Keratinocyte (primary cell): ENCODE measurements around the gene LPCAT2. TPM values are rescaled to one million over a fixed set of nuclear protein-coding genes. Genes with fewer than 3 reads are reported as not detected.

Experiments
- DNase-seq: peaks from one replicate; pipeline ENCODE4 v3.0.0-alpha.2; 2011; ENCODE audit warnings: low read depth, missing footprints, low spot score
- FAIRE-seq: peaks from 2 replicates; lab custom pipeline; 2011; peaks lifted over from hg19 to GRCh38; lab: Jason Lieb, UNC
- H2AFZ ChIP-seq: 2 replicates; pipeline ENCODE4 v1.6.0; 2012; ENCODE audit warnings: low read length, control low read depth, inconsistent platforms; ENCODE audit not compliant: control insufficient read depth
- H3K27ac ChIP-seq: 2 replicates; pipeline ENCODE4 v1.5.1; 2011; ENCODE audit warnings: low read length; ENCODE audit not compliant: control insufficient read depth, insufficient read depth
- H3K27me3 ChIP-seq: 3 replicates; pipeline ENCODE4 v1.6.0; 2011; ENCODE audit warnings: low read length; ENCODE audit not compliant: control insufficient read depth, insufficient read depth; ENCODE audit errors: extremely low read depth
- H3K36me3 ChIP-seq, 2 experiments: 2 replicates in 1 of 2; 3 replicates in 1 of 2; pipeline ENCODE4 v1.5.1; 2011; ENCODE audit warnings: low read length in 2 of 2, mild to moderate bottlenecking in 1 of 2; ENCODE audit not compliant: control insufficient read depth in 2 of 2, insufficient read depth in 2 of 2; ENCODE audit errors: extremely low read depth in 1 of 2
- H3K4me1 ChIP-seq: 3 replicates; pipeline ENCODE4 v1.5.1; 2011; ENCODE audit warnings: low read length; ENCODE audit not compliant: control insufficient read depth, insufficient read depth; ENCODE audit errors: extremely low read depth
- H3K4me2 ChIP-seq: 3 replicates; pipeline ENCODE4 v1.6.0; 2011; ENCODE audit warnings: low read depth, low read length; ENCODE audit not compliant: control insufficient read depth, insufficient read depth; ENCODE audit errors: extremely low read depth
- H3K4me3 ChIP-seq, 3 experiments: fragments of 200-600 bp in 1 of 3; sonication (generic) in 1 of 3; 2 replicates in 2 of 3; 3 replicates in 1 of 3; pipeline ENCODE4 v1.5.1; 2011 to 2016; ENCODE audit warnings: low read length in 3 of 3, mild to moderate bottlenecking in 3 of 3, control low read depth in 2 of 3, inconsistent platforms in 1 of 3, low read depth in 1 of 3, mixed read lengths in 1 of 3, mixed run types in 1 of 3, moderate library complexity in 1 of 3; ENCODE audit not compliant: control insufficient read depth in 2 of 3, insufficient read depth in 2 of 3; ENCODE audit errors: extremely low read depth in 1 of 3
- H3K79me2 ChIP-seq: 2 replicates; pipeline ENCODE4 v1.6.0; 2012; ENCODE audit warnings: low read length; ENCODE audit not compliant: control insufficient read depth, insufficient read depth
- H3K9ac ChIP-seq: 3 replicates; pipeline ENCODE4 v1.6.0; 2011; ENCODE audit warnings: low read length; ENCODE audit not compliant: control insufficient read depth, insufficient read depth; ENCODE audit errors: extremely low read depth
- H3K9me1 ChIP-seq: 3 replicates; pipeline ENCODE4 v1.6.0; 2011; ENCODE audit warnings: low read length; ENCODE audit not compliant: control insufficient read depth, insufficient read depth; ENCODE audit errors: extremely low read depth
- H3K9me3 ChIP-seq: 2 replicates; pipeline ENCODE4 v1.5.1; 2012; ENCODE audit warnings: low read depth, low read length; ENCODE audit not compliant: control insufficient read depth
- H4K20me1 ChIP-seq: 3 replicates; pipeline ENCODE4 v1.6.0; 2011; ENCODE audit warnings: low read length; ENCODE audit not compliant: control insufficient read depth, insufficient read depth; ENCODE audit errors: extremely low read depth
- CTCF ChIP-seq, 3 experiments: IDR thresholded peaks in 1 of 3; conservative IDR thresholded peaks in 1 of 3; optimal IDR thresholded peaks in 1 of 3; 2 replicates in 2 of 3; 3 replicates in 1 of 3; pipeline versions ENCODE3 to v1.5.1; 2011; ENCODE audit warnings: low read length in 3 of 3, mild to moderate bottlenecking in 3 of 3, moderate library complexity in 2 of 3, control low read depth in 1 of 3, inconsistent platforms in 1 of 3; ENCODE audit not compliant: insufficient read depth in 2 of 3; ENCODE audit errors: extremely low read depth in 1 of 3
- EZH2 ChIP-seq: IDR thresholded peaks from one replicate; pipeline ENCODE4 v1.6.1; 2012; ENCODE audit warnings: inconsistent platforms, mild to moderate bottlenecking, low read length, moderate library complexity
- dilution Hi-C: fragments of 300-500 bp; cut with MboI; formaldehyde crosslinking; loops from one replicate; pipeline ENCODE4 v1.7.0; 2020; ENCODE audit warnings: low sequenced_read_pairs; ENCODE audit not compliant: extremely low pct_ligation_motif_present
- polyA plus RNA-seq, 5 experiments: library from polyadenylated mRNA; depleted of rRNA in 3 of 5; stranded (reverse) in 3 of 5; stranded (forward) in 1 of 5; unstranded in 1 of 5; fragments of >200 nt; gene quantifications; 1 replicate in 1 of 5; 2 replicates in 3 of 5; 3 replicates in 1 of 5; pipeline versions ENCODE4 v1.2.1 to v1.2.3, GENCODE V29; 2011 to 2012; ENCODE audit warnings: missing spikeins in 2 of 5, low read depth in 1 of 5, low replicate concordance in 1 of 5

LPCAT2 gene
- polyA plus RNA-seq, 1 donor (not counting 4 experiments of a cell fraction or from before 2014, with no cell fraction given), result 54.4 TPM

- H3K9me1 ChIP-seq, result no peaks in the 10 kb centered on the region
- H3K9ac ChIP-seq, result no peak overlapping the region
- H4K20me1 ChIP-seq, result no peaks in the 10 kb centered on the region
- dilution Hi-C loops, result no loop called here
- H3K27ac ChIP-seq, result no peak overlapping the region
- H3K27me3 ChIP-seq, result no peaks in the 10 kb centered on the region
- H3K79me2 ChIP-seq, result no peaks in the 10 kb centered on the region
- H3K9me3 ChIP-seq, result no peaks in the 10 kb centered on the region
- no peak overlapping the region for H2AFZ ChIP-seq
- H3K4me2 ChIP-seq, result no peak overlapping the region
- no peak for DNase-seq
- H3K4me1 ChIP-seq, result peaks cover 5% of the 10 kb centered on the region
- H3K4me3 ChIP-seq, result no peak overlapping the region
- FAIRE-seq, result no peak
- H3K36me3 ChIP-seq, result peaks cover 10 to 25% of the 10 kb centered on the region in 2 experiments
- no peak for TF ChIP-seq EZH2
- no peak for TF ChIP-seq CTCF (optimal IDR thresholded peaks at IDR 0.05 in 1 of 3, IDR thresholded peaks at IDR 0.05 in 1 of 3, conservative IDR thresholded peaks at IDR 0.05 in 1 of 3; ENCODE audit: extremely low read depth in 1 of 3, insufficient read depth in 2 of 3, low read length in 3 of 3)
Measured at GRCh38 chr16:55575496-55575895, 66.6 kb downstream of the LPCAT2 start.

GRCh38 chr16:55576384-55576783 lies 67.5 kb downstream of the LPCAT2 start:
- Histone ChIP-seq H3K27me3 (no peaks in the 10 kb centered on the region), H3K9ac (no peak overlapping the region), H4K20me1 (no peaks in the 10 kb centered on the region), H3K9me1 (no peaks in the 10 kb centered on the region), H2AFZ (no peak overlapping the region), H3K4me3 (no peak overlapping the region), H3K36me3 (peaks cover 10 to 21% of the 10 kb centered on the region in 2 experiments), H3K4me2 (no peak overlapping the region), H3K79me2 (no peaks in the 10 kb centered on the region), H3K27ac (no peak overlapping the region), H3K4me1 (peaks cover 5% of the 10 kb centered on the region), H3K9me3 (no peaks in the 10 kb centered on the region)
- DNase-seq (no peak), FAIRE-seq (no peak)
- dilution Hi-C loops, result no loop called here
- no peak for TF ChIP-seq CTCF (optimal IDR thresholded peaks at IDR 0.05 in 1 of 3, IDR thresholded peaks at IDR 0.05 in 1 of 3, conservative IDR thresholded peaks at IDR 0.05 in 1 of 3; ENCODE audit: extremely low read depth in 1 of 3, insufficient read depth in 2 of 3, low read length in 3 of 3)
- no peak for TF ChIP-seq EZH2
